Mesothelial cell of epicardium (in vitro differentiated cells): ENCODE measurements around the gene TCP11. TPM values are rescaled to one million over a fixed set of nuclear protein-coding genes. Genes with fewer than 3 reads are reported as not detected.
A peak's percentile ranks its signal among the peaks of the same experiment; 100 is the strongest.

Source experiments
- DNase-seq, 2 experiments: peaks; one replicate each; pipeline ENCODE4 v3.0.0; 2021; ENCODE audit warnings: low spot score in 2 of 2; ENCODE audit not compliant: unreplicated experiment in 2 of 2
- H3K27ac Mint-ChIP-seq: 2 replicates; pipeline ENCODE4 v1.8.0; 2021; ENCODE audit warnings: mixed read lengths
- H3K27me3 Mint-ChIP-seq: 2 replicates; pipeline ENCODE4 v1.8.0; 2021; ENCODE audit warnings: low read depth, mixed read lengths
- H3K36me3 Mint-ChIP-seq: 2 replicates; pipeline ENCODE4 v1.8.0; 2021; ENCODE audit warnings: mixed read lengths
- H3K4me1 Mint-ChIP-seq: 2 replicates; pipeline ENCODE4 v1.8.0; 2021; ENCODE audit warnings: mixed read lengths
- H3K4me3 Mint-ChIP-seq: 2 replicates; pipeline ENCODE4 v1.8.0; 2021; ENCODE audit warnings: mild to moderate bottlenecking, moderate library complexity, mixed read lengths
- H3K9me3 Mint-ChIP-seq: 2 replicates; pipeline ENCODE4 v1.8.0; 2021; ENCODE audit warnings: mixed read lengths
- CTCF ChIP-seq: fragments of 200-600 bp; sonication (generic); IDR thresholded peaks from one replicate; pipeline ENCODE4 v1.5.0; 2021; ENCODE audit warnings: antibody characterized with exemption; ENCODE audit not compliant: unreplicated experiment
- total RNA-seq: library from RNA; stranded (reverse); gene quantifications from 3 replicates; pipeline ENCODE4 v1.2.1, GENCODE V29; 2021

Gene TCP11
- total RNA-seq, 1 donor from 2014 or later = 0.20 TPM

GRCh38 chr6:35077713-35078105 lies 63.4 kb downstream of the TCP11 start:
- H3K27me3 Mint-ChIP-seq = no peaks in the 10 kb centered on the region
- H3K4me1 Mint-ChIP-seq = no peaks in the 10 kb centered on the region
- no peak overlapping the region for H3K27ac Mint-ChIP-seq
- peaks cover 17% of the 10 kb centered on the region for H3K36me3 Mint-ChIP-seq
- TF ChIP-seq CTCF = no peak
- no peak for DNase-seq
- no peaks in the 10 kb centered on the region for H3K9me3 Mint-ChIP-seq
- no peak overlapping the region for H3K4me3 Mint-ChIP-seq

GRCh38 chr6:35076997-35077712 lies 64.0 kb downstream of the TCP11 start:
- H3K27me3 Mint-ChIP-seq = no peaks in the 10 kb centered on the region
- no peak for TF ChIP-seq CTCF
- H3K9me3 Mint-ChIP-seq = no peaks in the 10 kb centered on the region
- no peak overlapping the region for H3K4me3 Mint-ChIP-seq
- H3K4me1 Mint-ChIP-seq = no peaks in the 10 kb centered on the region
- no peak for DNase-seq
- peak overlapping the region; percentile 22 for H3K27ac Mint-ChIP-seq
- peaks cover 17% of the 10 kb centered on the region for H3K36me3 Mint-ChIP-seq

GRCh38 chr6:35073766-35074471 lies 67.2 kb downstream of the TCP11 start:
- TF ChIP-seq CTCF = no peak

GRCh38 chr6:35073211-35073610 lies 67.9 kb downstream of the TCP11 start:
- Mint-ChIP-seq H3K36me3 (peaks cover 12% of the 10 kb centered on the region), H3K27me3 (no peaks in the 10 kb centered on the region), H3K4me1 (peaks cover 17% of the 10 kb centered on the region), H3K27ac (no peak overlapping the region), H3K9me3 (no peaks in the 10 kb centered on the region), H3K4me3 (no peak overlapping the region)
- no peak for DNase-seq
- no peak for TF ChIP-seq CTCF

More at GRCh38 chr6:35073766-35074471, 67.2 kb downstream of the TCP11 start:
- no peaks in the 10 kb centered on the region for H3K9me3 Mint-ChIP-seq
- no peak overlapping the region for H3K4me3 Mint-ChIP-seq
- no peak for DNase-seq
- H3K36me3 Mint-ChIP-seq = peaks cover 10% of the 10 kb centered on the region
- H3K27me3 Mint-ChIP-seq = no peaks in the 10 kb centered on the region
- no peak overlapping the region for H3K27ac Mint-ChIP-seq
- H3K4me1 Mint-ChIP-seq = peaks cover 13% of the 10 kb centered on the region

- Mint-ChIP-seq H3K4me1 (peaks cover 17% of the 10 kb centered on the region), H3K27me3 (no peaks in the 10 kb centered on the region), H3K4me3 (no peak overlapping the region), H3K36me3 (peaks cover 12% of the 10 kb centered on the region), H3K27ac (no peak overlapping the region), H3K9me3 (no peaks in the 10 kb centered on the region)
- no peak for DNase-seq
- TF ChIP-seq CTCF = no peak
Measured at GRCh38 chr6:35072698-35073055, 68.5 kb downstream of the TCP11 start.
